HG02938 (cell line): Measurements from ENCODE around the gene KL.

ENCODE experiments used
- ATAC-seq: cut with Tn5 transposase; IDR thresholded peaks from one replicate; pipeline ENCODE4 v1.9.1; 2021; ENCODE audit warnings: mild to moderate bottlenecking, moderate library complexity; ENCODE audit not compliant: unreplicated experiment

Gene KL

GRCh38 chr13:33033986-33034385 is 17.8 kb downstream of the KL start:
- no peak for ATAC-seq

GRCh38 chr13:33034882-33035520 is 18.8 kb downstream of the KL start:
- no peak for ATAC-seq

- ATAC-seq: no peak
These were observed 21.4 kb downstream of the KL start for GRCh38 chr13:33037673-33038072.

GRCh38 chr13:33040090-33040489 is 23.9 kb downstream of the KL start:
- no peak for ATAC-seq

- no peak for ATAC-seq
These were observed 29.8 kb downstream of the KL start for GRCh38 chr13:33045851-33046592.

- no peak for ATAC-seq
These were observed 33.9 kb downstream of the KL start for GRCh38 chr13:33050161-33050560.

- ATAC-seq: no peak
These were observed 35.4 kb downstream of the KL start for GRCh38 chr13:33051632-33052031.

- no peak for ATAC-seq
These were observed 36.5 kb downstream of the KL start for GRCh38 chr13:33052506-33053280.

GRCh38 chr13:33053397-33054066 is 37.3 kb downstream of the KL start:
- no peak for ATAC-seq

GRCh38 chr13:33057019-33057780 is 41.0 kb downstream of the KL start:
- no peak for ATAC-seq

GRCh38 chr13:33058776-33059327 is 42.6 kb downstream of the KL start:
- no peak for ATAC-seq

- no peak for ATAC-seq
These were observed 44.6 kb downstream of the KL start for GRCh38 chr13:33060815-33061214.

- no peak for ATAC-seq
These were observed 50.1 kb downstream of the KL start for GRCh38 chr13:33066329-33066728.

- no peak for ATAC-seq
These were observed 53.1 kb downstream of the KL start for GRCh38 chr13:33069365-33069764.

- no peak for ATAC-seq
These were observed 54.5 kb downstream of the KL start for GRCh38 chr13:33070713-33071112.

GRCh38 chr13:33072282-33072681 is 56.1 kb downstream of the KL start:
- ATAC-seq: no peak

GRCh38 chr13:33072759-33073158 is 56.5 kb downstream of the KL start:
- no peak for ATAC-seq

- ATAC-seq: no peak
These were observed 57.1 kb downstream of the KL start for GRCh38 chr13:33073338-33073737.

GRCh38 chr13:33076001-33076992 is 60.1 kb downstream of the KL start:
- ATAC-seq: no peak
